Endothelial cell (in vitro differentiated cells): Measurements from ENCODE around the gene TTC13. TPM values are rescaled to one million over a fixed set of nuclear protein-coding genes. Genes with fewer than 3 reads are reported as not detected.
"Not testable (repeated sequence)": the region's sequence is repeated elsewhere in the genome, so short reads cannot be mapped to it uniquely, and the experiment has no call there.

Experiments
- DNase-seq: peaks from one replicate; pipeline ENCODE4 v3.0.0; 2021; ENCODE audit warnings: low spot score
- H3K27ac Mint-ChIP-seq: one replicate; pipeline ENCODE4 v1.8.0; 2021; ENCODE audit warnings: mixed read lengths, inconsistent platforms; ENCODE audit not compliant: unreplicated experiment
- H3K27me3 Mint-ChIP-seq: one replicate; pipeline ENCODE4 v1.8.0; 2021; ENCODE audit warnings: mild to moderate bottlenecking, moderate library complexity, mixed read lengths, inconsistent platforms; ENCODE audit not compliant: unreplicated experiment
- H3K36me3 Mint-ChIP-seq: one replicate; pipeline ENCODE4 v1.8.0; 2021; ENCODE audit warnings: mild to moderate bottlenecking, low read depth, mixed read lengths, inconsistent platforms; ENCODE audit not compliant: unreplicated experiment
- H3K4me1 Mint-ChIP-seq: one replicate; pipeline ENCODE4 v1.8.0; 2021; ENCODE audit warnings: mild to moderate bottlenecking, mixed read lengths, inconsistent platforms; ENCODE audit not compliant: unreplicated experiment
- H3K4me3 Mint-ChIP-seq: one replicate; pipeline ENCODE4 v1.8.0; 2021; ENCODE audit warnings: mild to moderate bottlenecking, mixed read lengths, inconsistent platforms; ENCODE audit not compliant: unreplicated experiment
- H3K9me3 Mint-ChIP-seq: one replicate; pipeline ENCODE4 v1.8.0; 2021; ENCODE audit warnings: mixed read lengths, inconsistent platforms; ENCODE audit not compliant: unreplicated experiment
- total RNA-seq: library from RNA; stranded (reverse); fragmentation: NEBNext Ultra II Directional; extraction: Animal tissue kit (Norgen Biotek cat#: 25700); gene quantifications from one replicate; pipeline ENCODE4 v1.2.1, GENCODE V29; 2021; ENCODE audit not compliant: unreplicated experiment
- TF ChIP-seq, protein P1 (sequence below): fragments of 200-600 bp; sonication (generic); IDR thresholded peaks from one replicate; pipeline ENCODE4 v1.5.0; 2021; ENCODE audit warnings: antibody characterized with exemption; ENCODE audit not compliant: unreplicated experiment

Gene TTC13
- total RNA-seq, 1 donor from 2014 or later, result 62.5 TPM

DNA sequence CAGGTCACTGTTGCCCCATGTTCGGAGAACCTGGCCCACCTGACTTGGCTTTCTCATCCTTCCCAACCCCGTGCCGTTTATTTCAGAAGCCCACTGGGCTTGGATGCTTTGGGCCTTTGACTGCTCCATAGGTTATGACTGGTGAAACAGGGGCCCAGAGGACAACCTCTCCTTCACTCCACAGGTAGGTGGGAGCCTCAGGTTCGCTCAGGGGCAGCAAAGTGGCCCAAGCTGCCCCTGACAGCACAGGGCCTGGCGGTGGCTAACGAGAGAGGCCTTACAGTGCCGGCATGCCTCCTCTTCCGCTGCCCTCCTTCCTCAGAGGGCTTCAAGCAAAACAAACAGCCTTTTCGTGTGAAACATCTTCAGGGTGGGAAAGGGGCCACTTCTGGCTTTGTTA is 44.5 kb upstream of the TTC13 start:
- DNase-seq, result no peak
- H3K9me3 Mint-ChIP-seq, result no peaks in the 10 kb centered on the region
- TF ChIP-seq, protein P1, sequence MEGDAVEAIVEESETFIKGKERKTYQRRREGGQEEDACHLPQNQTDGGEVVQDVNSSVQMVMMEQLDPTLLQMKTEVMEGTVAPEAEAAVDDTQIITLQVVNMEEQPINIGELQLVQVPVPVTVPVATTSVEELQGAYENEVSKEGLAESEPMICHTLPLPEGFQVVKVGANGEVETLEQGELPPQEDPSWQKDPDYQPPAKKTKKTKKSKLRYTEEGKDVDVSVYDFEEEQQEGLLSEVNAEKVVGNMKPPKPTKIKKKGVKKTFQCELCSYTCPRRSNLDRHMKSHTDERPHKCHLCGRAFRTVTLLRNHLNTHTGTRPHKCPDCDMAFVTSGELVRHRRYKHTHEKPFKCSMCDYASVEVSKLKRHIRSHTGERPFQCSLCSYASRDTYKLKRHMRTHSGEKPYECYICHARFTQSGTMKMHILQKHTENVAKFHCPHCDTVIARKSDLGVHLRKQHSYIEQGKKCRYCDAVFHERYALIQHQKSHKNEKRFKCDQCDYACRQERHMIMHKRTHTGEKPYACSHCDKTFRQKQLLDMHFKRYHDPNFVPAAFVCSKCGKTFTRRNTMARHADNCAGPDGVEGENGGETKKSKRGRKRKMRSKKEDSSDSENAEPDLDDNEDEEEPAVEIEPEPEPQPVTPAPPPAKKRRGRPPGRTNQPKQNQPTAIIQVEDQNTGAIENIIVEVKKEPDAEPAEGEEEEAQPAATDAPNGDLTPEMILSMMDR, result no peak
- H3K27ac Mint-ChIP-seq, result no peak overlapping the region
- peaks cover 57% of the 10 kb centered on the region for H3K4me1 Mint-ChIP-seq
- peak overlapping the region; percentile 76 for H3K4me3 Mint-ChIP-seq
- H3K27me3 Mint-ChIP-seq, result peaks cover 15% of the 10 kb centered on the region
- peaks cover 46% of the 10 kb centered on the region for H3K36me3 Mint-ChIP-seq

DNA sequence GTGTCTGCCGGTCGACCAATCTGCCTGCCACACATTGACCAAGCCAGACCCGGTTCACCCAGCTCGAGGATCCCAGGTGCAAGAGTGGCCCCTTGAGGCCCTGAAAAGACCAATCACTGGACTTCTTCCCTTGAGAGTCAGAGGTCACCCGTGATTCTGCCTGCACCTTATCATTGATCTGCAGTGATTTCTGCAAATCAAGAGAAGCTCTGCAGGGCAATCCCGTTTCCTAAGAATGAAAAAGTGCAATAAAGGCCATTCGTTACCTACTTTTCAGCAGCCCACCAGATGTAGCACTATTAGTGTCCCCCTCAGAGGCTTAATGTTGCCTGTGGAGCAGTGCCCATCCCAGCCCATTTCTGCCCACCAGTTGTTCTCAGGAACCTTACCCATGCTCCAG is 43.9 kb upstream of the TTC13 start:
- H3K27me3 Mint-ChIP-seq, result peaks cover 13% of the 10 kb centered on the region
- H3K4me1 Mint-ChIP-seq, result peaks cover 51% of the 10 kb centered on the region
- not testable (repeated sequence) for H3K4me3 Mint-ChIP-seq, DNase-seq, H3K9me3 Mint-ChIP-seq, H3K27ac Mint-ChIP-seq
- H3K36me3 Mint-ChIP-seq, result peaks cover 48% of the 10 kb centered on the region

DNA sequence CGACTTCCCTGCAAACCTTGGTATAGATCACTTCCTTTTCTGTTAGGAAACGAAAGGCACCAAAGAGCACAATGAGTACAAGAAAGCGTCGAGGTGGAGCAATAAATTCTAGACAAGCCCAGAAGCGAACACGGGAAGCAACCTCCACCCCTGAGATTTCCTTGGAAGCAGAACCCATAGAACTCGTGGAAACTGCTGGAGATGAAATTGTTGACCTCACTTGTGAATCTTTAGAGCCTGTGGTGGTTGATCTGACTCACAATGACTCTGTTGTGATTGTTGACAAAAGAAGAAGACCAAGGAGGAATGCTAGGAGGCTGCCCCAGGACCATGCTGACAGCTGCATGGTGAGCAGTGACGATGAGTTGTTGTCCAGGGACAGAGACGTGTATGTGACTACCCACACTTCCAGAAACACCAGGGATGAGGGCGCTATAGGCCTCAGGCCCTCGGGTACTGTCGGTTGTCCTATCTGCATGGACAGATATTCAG is 42.9 kb upstream of the TTC13 start:
- H3K27me3 Mint-ChIP-seq, result peaks cover 9% of the 10 kb centered on the region
- no peak for DNase-seq
- H3K4me1 Mint-ChIP-seq, result peaks cover 41% of the 10 kb centered on the region
- TF ChIP-seq, protein P1, result no peak
- peaks cover 45% of the 10 kb centered on the region for H3K36me3 Mint-ChIP-seq
- no peaks in the 10 kb centered on the region for H3K9me3 Mint-ChIP-seq
- no peak overlapping the region for H3K27ac Mint-ChIP-seq
- H3K4me3 Mint-ChIP-seq, result peak overlapping the region; percentile 23

DNA sequence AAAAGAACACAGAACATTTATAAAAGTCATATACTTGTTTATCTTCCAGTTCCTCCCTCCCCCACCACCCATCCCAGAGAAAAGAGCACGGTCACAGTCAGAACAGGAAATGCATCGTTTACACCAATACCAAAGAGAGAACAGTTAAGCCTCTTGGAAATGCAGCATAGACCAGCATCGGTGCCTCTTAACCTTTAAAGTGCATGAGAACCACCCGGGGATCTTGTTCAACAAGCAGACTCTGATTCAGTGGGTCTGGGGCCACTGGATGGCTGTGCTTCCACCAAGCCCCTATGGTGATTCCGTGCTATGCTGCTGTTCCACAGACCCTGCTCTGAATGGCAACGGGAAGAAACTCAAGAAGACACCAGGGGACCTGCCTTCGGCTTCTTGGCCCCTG is 42.2 kb upstream of the TTC13 start:
- Mint-ChIP-seq H3K4me1 (peaks cover 33% of the 10 kb centered on the region), H3K4me3 (no peak overlapping the region), H3K9me3 (no peaks in the 10 kb centered on the region), H3K36me3 (peaks cover 45% of the 10 kb centered on the region), H3K27ac (no peak overlapping the region), H3K27me3 (peaks cover 7% of the 10 kb centered on the region)
- TF ChIP-seq, protein P1, result no peak
- DNase-seq, result no peak

DNA sequence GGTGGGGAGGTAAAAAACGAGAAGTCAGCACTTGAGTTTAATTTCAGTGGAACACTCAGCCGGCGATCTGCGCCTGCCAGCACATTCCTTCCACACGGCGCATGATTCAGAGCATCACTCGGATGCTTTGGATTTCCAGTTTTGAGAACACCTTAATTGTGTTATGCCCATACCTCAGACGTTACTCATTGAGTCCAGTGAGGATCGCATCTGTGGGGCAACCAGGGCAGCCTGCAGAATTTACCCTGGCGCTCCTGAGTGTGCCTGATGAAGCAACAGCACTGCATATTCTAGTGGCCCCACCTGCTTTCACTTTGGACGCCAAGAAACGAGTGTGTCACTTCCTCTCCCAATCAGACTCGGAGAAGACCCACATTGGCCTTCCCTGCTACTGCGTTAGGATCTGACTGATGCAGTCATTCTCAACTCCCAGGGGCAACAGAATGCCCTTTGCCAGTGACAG is 41.5 kb upstream of the TTC13 start:
- no peak overlapping the region for H3K4me3 Mint-ChIP-seq
- TF ChIP-seq, protein P1, result no peak
- H3K36me3 Mint-ChIP-seq, result peaks cover 45% of the 10 kb centered on the region
- DNase-seq, result no peak
- H3K4me1 Mint-ChIP-seq, result peaks cover 29% of the 10 kb centered on the region
- H3K9me3 Mint-ChIP-seq, result no peaks in the 10 kb centered on the region
- H3K27ac Mint-ChIP-seq, result no peak overlapping the region
- peaks cover 7% of the 10 kb centered on the region for H3K27me3 Mint-ChIP-seq
